Midbrain (tissue), 1 donor: ENCODE results near the gene GFRA1.

Experiments used
- DNase-seq: peaks from one replicate; lab custom pipeline; 2025; lab: John Stamatoyannopoulos, UW

Gene GFRA1

GRCh38 chr10:116029826-116030225 lies 243.2 kb downstream of the GFRA1 start:
- no peak for DNase-seq

GRCh38 chr10:116027355-116027754 lies 245.7 kb downstream of the GFRA1 start:
- DNase-seq = no peak

- no peak for DNase-seq
These were observed 246.3 kb downstream of the GFRA1 start for GRCh38 chr10:116026725-116027124.

- no peak for DNase-seq
These were observed 246.7 kb downstream of the GFRA1 start for GRCh38 chr10:116026315-116026714.

- no peak for DNase-seq
These were observed 248.6 kb downstream of the GFRA1 start for GRCh38 chr10:116024271-116024878.

- no peak for DNase-seq
These were observed 255.6 kb downstream of the GFRA1 start for GRCh38 chr10:116017405-116017804.

- DNase-seq = no peak
These were observed 257.2 kb downstream of the GFRA1 start for GRCh38 chr10:116015583-116016333.

- no peak for DNase-seq
These were observed 258.0 kb downstream of the GFRA1 start for GRCh38 chr10:116014871-116015582.

GRCh38 chr10:116014326-116014725 lies 258.7 kb downstream of the GFRA1 start:
- no peak for DNase-seq

- no peak for DNase-seq
These were observed 261.1 kb downstream of the GFRA1 start for GRCh38 chr10:116011929-116012328.

- no peak for DNase-seq
These were observed 265.6 kb downstream of the GFRA1 start for GRCh38 chr10:116007256-116007891.
